Neural cell (in vitro differentiated cells): ENCODE results near the gene PGC. TPM values are rescaled to one million over a fixed set of nuclear protein-coding genes. Genes with fewer than 3 reads are reported as not detected.

Source experiments
- H2AFZ ChIP-seq: fragments of 200-600, 300-800 bp; sonication (generic), shearing (Covaris generic); 2 replicates; pipeline ENCODE4 v1.6.0; 2014; ENCODE audit warnings: low read depth, mild to moderate bottlenecking, antibody characterized with exemption, low read length, moderate library complexity
- H3F3A ChIP-seq: fragments of 200-600 bp; shearing (Covaris generic); 2 replicates; pipeline ENCODE4 v1.6.1; 2016; ENCODE audit warnings: mild to moderate bottlenecking, moderate library complexity, mixed read lengths, antibody characterized with exemption, low read length; ENCODE audit not compliant: insufficient read depth, poor library complexity, severe bottlenecking
- H3K27ac ChIP-seq: fragments of 200-600, 300-800 bp; sonication (generic), shearing (Covaris generic); 2 replicates; pipeline ENCODE4 v1.5.1; 2014; ENCODE audit warnings: mild to moderate bottlenecking, low read length, moderate library complexity
- H3K27me3 ChIP-seq: fragments of 300-800, 200-600 bp; sonication (generic), shearing (Covaris generic); 2 replicates; pipeline ENCODE4 v1.6.0; 2014; ENCODE audit warnings: mild to moderate bottlenecking, low read depth, low read length, moderate library complexity; ENCODE audit not compliant: insufficient read depth
- H3K36me3 ChIP-seq: fragments of 300-800, 200-600 bp; sonication (generic), shearing (Covaris generic); 2 replicates; pipeline ENCODE4 v1.5.1; 2014; ENCODE audit warnings: mild to moderate bottlenecking, antibody characterized with exemption, low read length, moderate library complexity; ENCODE audit not compliant: insufficient read depth
- H3K4me2 ChIP-seq: fragments of 300-800, 200-600 bp; sonication (generic), shearing (Covaris generic); 2 replicates; pipeline ENCODE4 v1.6.0; 2014; ENCODE audit warnings: mild to moderate bottlenecking, low read length
- H3K4me3 ChIP-seq: fragments of 300-800, 200-600 bp; sonication (generic), shearing (Covaris generic); 2 replicates; pipeline ENCODE4 v1.5.1; 2014; ENCODE audit warnings: mild to moderate bottlenecking, low read length, moderate library complexity
- H3K79me2 ChIP-seq: fragments of 200-600 bp; shearing (Covaris generic); replicated peaks from 2 replicates; pipeline ENCODE4 v1.6.0; 2014; ENCODE audit warnings: mild to moderate bottlenecking, low read length, moderate library complexity; ENCODE audit not compliant: insufficient read depth
- H3K9ac ChIP-seq: fragments of 300-800, 200-600 bp; sonication (generic), shearing (Covaris generic); 2 replicates; pipeline ENCODE4 v1.6.1; 2016; ENCODE audit warnings: mild to moderate bottlenecking, low read length, mixed read lengths
- H3K9me2 ChIP-seq: fragments of 200-600 bp; shearing (Covaris generic); 2 replicates; pipeline ENCODE4 v1.6.1; 2016; ENCODE audit warnings: mild to moderate bottlenecking, low read length, mixed read lengths; ENCODE audit not compliant: insufficient read depth
- H3K9me3 ChIP-seq: fragments of 200-600, 300-800 bp; sonication (generic), shearing (Covaris generic); 2 replicates; pipeline ENCODE4 v1.6.1; 2016; ENCODE audit warnings: mild to moderate bottlenecking, mixed run types, low read length, moderate library complexity, mixed read lengths
- H4K20me1 ChIP-seq: fragments of 200-600 bp; shearing (Covaris generic); 2 replicates; pipeline ENCODE4 v1.6.1; 2016; ENCODE audit warnings: mild to moderate bottlenecking, mixed run types; ENCODE audit not compliant: insufficient read depth
- CTCF ChIP-seq: fragments of 450-650 bp; IDR thresholded peaks from 2 replicates; pipeline ENCODE4 v1.5.1; 2014; ENCODE audit warnings: antibody characterized with exemption, mild to moderate bottlenecking, moderate library complexity; ENCODE audit not compliant: poor library complexity, severe bottlenecking
- EP300 ChIP-seq: fragments of 450-650 bp; conservative IDR thresholded peaks from 2 replicates; pipeline ENCODE4 v1.6.1; 2014; ENCODE audit warnings: antibody characterized with exemption, mild to moderate bottlenecking, moderate library complexity; ENCODE audit not compliant: poor library complexity, severe bottlenecking
- EZH2 ChIP-seq: fragments of 200-600, 300-800 bp; shearing (Covaris generic), sonication (generic); IDR thresholded peaks from 2 replicates; pipeline ENCODE4 v1.6.1; 2014; ENCODE audit warnings: antibody characterized with exemption, low read length, borderline replicate concordance, mild to moderate bottlenecking; ENCODE audit not compliant: insufficient read depth, poor library complexity, severe bottlenecking
- MXI1 ChIP-seq: fragments of 450-650 bp; conservative IDR thresholded peaks from 2 replicates; pipeline ENCODE4 v1.6.1; 2014; ENCODE audit warnings: antibody characterized with exemption, mild to moderate bottlenecking; ENCODE audit not compliant: poor library complexity, severe bottlenecking
- POLR2AphosphoS5 ChIP-seq: IDR thresholded peaks from 2 replicates; pipeline ENCODE4 v1.6.1; 2012
- RAD21 ChIP-seq: fragments of 450-650 bp; conservative IDR thresholded peaks from 2 replicates; pipeline ENCODE4 v1.6.1; 2014; ENCODE audit warnings: antibody characterized with exemption, mild to moderate bottlenecking, moderate library complexity
- REST ChIP-seq: IDR thresholded peaks from 2 replicates; pipeline ENCODE4 v1.6.1; 2012; ENCODE audit warnings: borderline replicate concordance
- SMC3 ChIP-seq: fragments of 450-650 bp; conservative IDR thresholded peaks from 2 replicates; pipeline ENCODE4 v1.6.1; 2014; ENCODE audit warnings: antibody characterized with exemption, mild to moderate bottlenecking, moderate library complexity; ENCODE audit not compliant: poor library complexity
- TAF1 ChIP-seq: IDR thresholded peaks from 2 replicates; pipeline ENCODE4 v1.6.1; 2012; ENCODE audit warnings: low read depth
- polyA plus RNA-seq: library from polyadenylated mRNA; depleted of rRNA; stranded (reverse); fragments of >200 nt; gene quantifications from 2 replicates; pipeline ENCODE4 v1.2.3, GENCODE V29; 2014

The PGC gene
- polyA plus RNA-seq, 1 donor from 2014 or later, result not detected

GRCh38 chr6:41790045-41790444 is 42.8 kb upstream of the PGC start:
- no peak overlapping the region for H3K4me2 ChIP-seq
- H3K9me3 ChIP-seq, result no peaks in the 10 kb centered on the region
- H3K9me2 ChIP-seq, result no peaks in the 10 kb centered on the region
- peaks cover 3% of the 10 kb centered on the region for H3K79me2 ChIP-seq
- no peak overlapping the region for H3K9ac ChIP-seq
- H3K4me3 ChIP-seq, result no peak overlapping the region
- no peaks in the 10 kb centered on the region for H3F3A ChIP-seq
- TF ChIP-seq CTCF, result no peak
- TF ChIP-seq SMC3, result no peak
- no peak for TF ChIP-seq MXI1
- TF ChIP-seq TAF1, result no peak
- TF ChIP-seq REST, result no peak
- no peak for TF ChIP-seq EP300
- TF ChIP-seq RAD21, result no peak
- TF ChIP-seq EZH2, result no peak
- no peak for TF ChIP-seq POLR2AphosphoS5
- no peaks in the 10 kb centered on the region for H4K20me1 ChIP-seq
- no peak overlapping the region for H3K27ac ChIP-seq
- H3K36me3 ChIP-seq, result no peaks in the 10 kb centered on the region
- no peaks in the 10 kb centered on the region for H3K27me3 ChIP-seq
- no peak overlapping the region for H2AFZ ChIP-seq

GRCh38 chr6:41789390-41789724 is 42.2 kb upstream of the PGC start:
- Histone ChIP-seq H3K79me2 (peaks cover 3% of the 10 kb centered on the region), H3K9me3 (no peaks in the 10 kb centered on the region), H3K36me3 (no peaks in the 10 kb centered on the region), H3K4me2 (no peak overlapping the region), H3K9ac (no peak overlapping the region), H3K27me3 (no peaks in the 10 kb centered on the region), H3K4me3 (no peak overlapping the region), H2AFZ (no peak overlapping the region), H3K27ac (no peak overlapping the region), H4K20me1 (no peaks in the 10 kb centered on the region), H3K9me2 (no peaks in the 10 kb centered on the region), H3F3A (no peaks in the 10 kb centered on the region)
- TF ChIP-seq EZH2 (no peak), REST (no peak), CTCF (no peak)
